KMS-11 (cell line): Measurements from ENCODE around the gene LKAAEAR1.

Experiments
- H2AFZ ChIP-seq: fragments of 200-600 bp; sonication (generic); 2 replicates; pipeline ENCODE4 v1.6.1; 2016; ENCODE audit warnings: antibody characterized with exemption, mixed run types, low read depth
- H3K27ac ChIP-seq: fragments of 200-600 bp; sonication (generic); 2 replicates; pipeline ENCODE4 v1.6.1; 2016; ENCODE audit warnings: mild to moderate bottlenecking, mixed run types
- H3K27me3 ChIP-seq: fragments of 200-600 bp; sonication (generic); 2 replicates; pipeline ENCODE4 v1.6.1; 2017; ENCODE audit warnings: mild to moderate bottlenecking, low read depth, mixed run types, moderate library complexity; ENCODE audit not compliant: insufficient read depth
- H3K36me3 ChIP-seq: fragments of 200-600 bp; sonication (generic); 2 replicates; pipeline ENCODE4 v1.6.1; 2017; ENCODE audit warnings: mild to moderate bottlenecking, mixed run types; ENCODE audit not compliant: insufficient read depth
- H3K4me1 ChIP-seq: fragments of 200-600 bp; sonication (generic); 2 replicates; pipeline ENCODE4 v1.6.1; 2016; ENCODE audit warnings: mild to moderate bottlenecking, low read depth, mixed run types; ENCODE audit not compliant: poor library complexity, severe bottlenecking
- H3K4me2 ChIP-seq: fragments of 200-600 bp; sonication (generic); 2 replicates; pipeline ENCODE4 v1.7.0; 2016; ENCODE audit warnings: mild to moderate bottlenecking, mixed run types
- H3K4me3 ChIP-seq: fragments of 200-600 bp; sonication (generic); IDR thresholded peaks from 2 replicates; pipeline ENCODE4 v1.6.1; 2017; ENCODE audit warnings: low read depth, low read length, mixed read lengths; ENCODE audit not compliant: insufficient read depth
- H3K79me2 ChIP-seq: fragments of 200-600 bp; sonication (generic); 2 replicates; pipeline ENCODE4 v1.6.1; 2016; ENCODE audit warnings: low read depth, mixed run types; ENCODE audit not compliant: insufficient read depth
- H3K9ac ChIP-seq: fragments of 200-600 bp; sonication (generic); 2 replicates; pipeline ENCODE4 v1.6.1; 2016; ENCODE audit warnings: mild to moderate bottlenecking, mixed run types
- H4K20me1 ChIP-seq: fragments of 200-600 bp; sonication (generic); 2 replicates; pipeline ENCODE4 v1.6.1; 2016; ENCODE audit warnings: mild to moderate bottlenecking, mixed run types; ENCODE audit not compliant: insufficient read depth
- TF ChIP-seq, protein P1 (sequence below): fragments of 200-600 bp; sonication (generic); conservative IDR thresholded peaks from 2 replicates; pipeline ENCODE4 v1.6.1; 2017; ENCODE audit warnings: low read depth, mild to moderate bottlenecking, antibody characterized with exemption, low read length, moderate library complexity, mixed read lengths

LKAAEAR1 gene

DNA sequence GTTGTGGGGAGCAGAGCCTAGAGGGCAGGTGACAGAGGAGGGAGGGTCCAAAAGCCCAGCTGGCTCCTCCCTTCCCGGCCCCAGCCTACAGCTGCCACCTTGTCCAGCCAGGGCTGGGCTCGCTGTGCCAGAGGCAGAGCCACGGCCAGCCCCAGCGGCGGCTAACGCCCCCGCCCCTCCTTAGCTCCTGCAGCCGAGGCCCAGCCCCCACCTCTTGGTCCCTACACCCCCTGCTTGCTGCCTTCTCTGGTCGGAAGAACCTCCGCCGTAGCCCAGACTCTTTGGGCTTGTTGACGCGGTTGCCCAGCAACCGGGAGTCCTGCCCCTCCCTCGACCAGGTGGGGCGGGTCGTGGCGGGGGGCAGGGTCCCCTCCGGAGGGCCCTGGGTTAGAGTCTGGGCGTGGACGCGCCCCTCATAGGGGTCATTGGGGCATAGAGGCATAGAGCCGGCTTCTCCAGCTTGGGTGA is 521 bp upstream of the LKAAEAR1 start:
- H3K27me3 ChIP-seq, result peaks cover 87% of the 10 kb centered on the region
- no peaks in the 10 kb centered on the region for H3K36me3 ChIP-seq
- H3K9ac ChIP-seq, result no peak overlapping the region
- TF ChIP-seq, protein P1, sequence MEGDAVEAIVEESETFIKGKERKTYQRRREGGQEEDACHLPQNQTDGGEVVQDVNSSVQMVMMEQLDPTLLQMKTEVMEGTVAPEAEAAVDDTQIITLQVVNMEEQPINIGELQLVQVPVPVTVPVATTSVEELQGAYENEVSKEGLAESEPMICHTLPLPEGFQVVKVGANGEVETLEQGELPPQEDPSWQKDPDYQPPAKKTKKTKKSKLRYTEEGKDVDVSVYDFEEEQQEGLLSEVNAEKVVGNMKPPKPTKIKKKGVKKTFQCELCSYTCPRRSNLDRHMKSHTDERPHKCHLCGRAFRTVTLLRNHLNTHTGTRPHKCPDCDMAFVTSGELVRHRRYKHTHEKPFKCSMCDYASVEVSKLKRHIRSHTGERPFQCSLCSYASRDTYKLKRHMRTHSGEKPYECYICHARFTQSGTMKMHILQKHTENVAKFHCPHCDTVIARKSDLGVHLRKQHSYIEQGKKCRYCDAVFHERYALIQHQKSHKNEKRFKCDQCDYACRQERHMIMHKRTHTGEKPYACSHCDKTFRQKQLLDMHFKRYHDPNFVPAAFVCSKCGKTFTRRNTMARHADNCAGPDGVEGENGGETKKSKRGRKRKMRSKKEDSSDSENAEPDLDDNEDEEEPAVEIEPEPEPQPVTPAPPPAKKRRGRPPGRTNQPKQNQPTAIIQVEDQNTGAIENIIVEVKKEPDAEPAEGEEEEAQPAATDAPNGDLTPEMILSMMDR, result no peak
- H3K4me1 ChIP-seq, result no peaks in the 10 kb centered on the region
- H3K79me2 ChIP-seq, result no peaks in the 10 kb centered on the region
- H3K27ac ChIP-seq, result no peak overlapping the region
- no peak overlapping the region for H3K4me3 ChIP-seq
- H2AFZ ChIP-seq, result no peak overlapping the region
- no peak overlapping the region for H3K4me2 ChIP-seq
- no peaks in the 10 kb centered on the region for H4K20me1 ChIP-seq

- TF ChIP-seq, protein P1, result no peak; the same call in 1 of the 2 replicates
- Histone ChIP-seq H3K79me2 (no peaks in the 10 kb centered on the region), H2AFZ (no peak overlapping the region), H3K4me2 (no peak overlapping the region; the same call in 1 of the 2 replicates), H3K4me1 (peaks cover 6% of the 10 kb centered on the region), H3K27me3 (peaks cover 82% of the 10 kb centered on the region), H3K36me3 (no peaks in the 10 kb centered on the region), H3K4me3 (no peak overlapping the region), H3K9ac (no peak overlapping the region), H4K20me1 (no peaks in the 10 kb centered on the region), H3K27ac (no peak overlapping the region)
Observed at GRCh38 chr20:64083378-64083803, 807 bp downstream of the LKAAEAR1 start.

DNA sequence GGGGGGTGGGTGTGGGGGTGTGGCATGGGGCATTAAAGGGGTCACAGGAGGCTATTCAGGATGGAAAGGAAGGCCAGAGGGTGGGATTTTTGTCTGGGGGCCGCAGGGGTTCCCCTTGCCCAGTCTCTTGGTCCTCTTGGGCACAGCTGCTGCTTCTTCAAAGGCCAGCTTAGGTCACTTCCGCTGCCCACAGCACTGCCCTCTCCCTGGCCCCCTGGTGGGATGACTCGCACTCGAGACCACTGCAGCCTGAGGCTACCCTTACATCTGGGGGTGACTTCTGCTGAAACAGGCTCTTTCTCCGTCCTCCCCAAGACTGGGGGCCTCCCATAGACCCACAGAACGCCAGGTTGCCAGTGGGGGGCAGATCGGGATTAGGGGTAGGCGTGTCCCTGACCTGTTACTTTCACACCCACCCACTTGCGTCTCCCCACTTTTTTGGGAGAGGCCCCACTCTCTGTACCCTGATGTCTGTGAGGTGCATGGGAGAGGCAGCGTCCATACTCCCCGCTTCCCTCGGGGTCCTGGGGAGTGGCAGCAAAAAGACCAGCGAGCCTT is 1.3 kb downstream of the LKAAEAR1 start:
- Histone ChIP-seq H3K27me3 (peaks cover 77% of the 10 kb centered on the region), H3K27ac (no peak overlapping the region), H3K36me3 (no peaks in the 10 kb centered on the region), H2AFZ (no peak overlapping the region), H3K4me2 (no peak overlapping the region; the same call in 1 of the 2 replicates), H3K9ac (no peak overlapping the region), H4K20me1 (no peaks in the 10 kb centered on the region), H3K4me3 (no peak overlapping the region), H3K4me1 (peaks cover 11% of the 10 kb centered on the region), H3K79me2 (no peaks in the 10 kb centered on the region)
- TF ChIP-seq, protein P1, result no peak

GRCh38 chr20:64082126-64082731 is 2.0 kb downstream of the LKAAEAR1 start:
- no peak overlapping the region for H3K4me2 ChIP-seq
- H3K4me3 ChIP-seq, result no peak overlapping the region
- H3K27me3 ChIP-seq, result peaks cover 72% of the 10 kb centered on the region
- no peaks in the 10 kb centered on the region for H4K20me1 ChIP-seq
- peaks cover 17% of the 10 kb centered on the region for H3K4me1 ChIP-seq
- H2AFZ ChIP-seq, result no peak overlapping the region
- H3K9ac ChIP-seq, result no peak overlapping the region
- TF ChIP-seq, protein P1, result no peak
- no peaks in the 10 kb centered on the region for H3K79me2 ChIP-seq
- no peak overlapping the region for H3K27ac ChIP-seq
- H3K36me3 ChIP-seq, result no peaks in the 10 kb centered on the region
